ELR (cell line): Measurements from ENCODE around the gene BCAR1.
"Not testable (repeated sequence)": the region's sequence is repeated elsewhere in the genome, so short reads cannot be mapped to it uniquely, and the experiment has no call there.

Experiments used
- DNase-seq: peaks from one replicate; pipeline ENCODE4 v3.0.0-alpha.2; 2015; ENCODE audit warnings: low read depth

Gene BCAR1

GRCh38 chr16:75269358-75269757 is 17.9 kb upstream of the BCAR1 start:
- DNase-seq = not testable (repeated sequence)

- peak; percentile 87 for DNase-seq
These were observed 16.3 kb upstream of the BCAR1 start for GRCh38 chr16:75267631-75268264.

GRCh38 chr16:75266738-75267630 is 15.6 kb upstream of the BCAR1 start:
- no peak for DNase-seq

- peak; percentile 87 for DNase-seq
These were observed 14.7 kb upstream of the BCAR1 start for GRCh38 chr16:75265911-75266701.

GRCh38 chr16:75264999-75265910 is 13.8 kb upstream of the BCAR1 start:
- peak; percentile 64 for DNase-seq

- DNase-seq = peak; percentile 42
These were observed 13.1 kb upstream of the BCAR1 start for GRCh38 chr16:75264457-75264998.

GRCh38 chr16:75263963-75264445 is 12.6 kb upstream of the BCAR1 start:
- peak; percentile 58 for DNase-seq

GRCh38 chr16:75263291-75263962 is 12.0 kb upstream of the BCAR1 start:
- no peak for DNase-seq

GRCh38 chr16:75262800-75263127 is 11.3 kb upstream of the BCAR1 start:
- DNase-seq = no peak

GRCh38 chr16:75262104-75262799 is 10.8 kb upstream of the BCAR1 start:
- DNase-seq = no peak

- DNase-seq = no peak
These were observed 10.2 kb upstream of the BCAR1 start for GRCh38 chr16:75261590-75262078.

GRCh38 chr16:75260851-75261589 is 9.6 kb upstream of the BCAR1 start:
- DNase-seq = no peak

- DNase-seq = no peak
These were observed 7.3 kb upstream of the BCAR1 start for GRCh38 chr16:75258807-75259141.

- peak; percentile 45 for DNase-seq
These were observed 6.7 kb upstream of the BCAR1 start for GRCh38 chr16:75257886-75258806.

GRCh38 chr16:75256696-75257343 is 5.4 kb upstream of the BCAR1 start:
- DNase-seq = peak; percentile 50

GRCh38 chr16:75256059-75256571 is 4.7 kb upstream of the BCAR1 start:
- DNase-seq = peak; percentile 46

- peak; percentile 80 for DNase-seq
These were observed 3.0 kb upstream of the BCAR1 start for GRCh38 chr16:75254359-75254837.
